GM23338 (cell line): ENCODE measurements around the gene FARP1. TPM values are rescaled to one million over a fixed set of nuclear protein-coding genes. Genes with fewer than 3 reads are reported as not detected.

Experiments
- ATAC-seq: fragments of 200-7000 bp; cut with Tn5 transposase; 3 replicates; pipeline ENCODE4 v1.9.1; 2020
- DNase-seq: peaks from one replicate; pipeline ENCODE4 v3.0.0-alpha.2; 2015; ENCODE audit warnings: low spot score
- H2AFZ ChIP-seq: fragments of 200-600 bp; sonication (generic); 2 replicates; pipeline ENCODE4 v1.8.0; 2016; ENCODE audit warnings: antibody characterized with exemption, mild to moderate bottlenecking, moderate library complexity
- H3F3A ChIP-seq: fragments of 200-600 bp; sonication (generic); replicated peaks from 2 replicates; pipeline ENCODE4 v1.8.0; 2017; ENCODE audit warnings: antibody characterized with exemption, mixed run types, low read depth
- H3K27ac ChIP-seq: fragments of 200-600 bp; sonication (generic); 2 replicates; pipeline ENCODE4 v1.6.1; 2016; ENCODE audit warnings: low read depth
- H3K27me3 ChIP-seq: fragments of 200-600 bp; sonication (generic); 2 replicates; pipeline ENCODE4 v1.8.0; 2016; ENCODE audit warnings: mild to moderate bottlenecking, mixed run types, moderate library complexity; ENCODE audit not compliant: insufficient read depth
- H3K36me3 ChIP-seq: fragments of 200-600 bp; sonication (generic); 2 replicates; pipeline ENCODE4 v1.8.0; 2016; ENCODE audit warnings: mild to moderate bottlenecking; ENCODE audit not compliant: insufficient read depth
- H3K4me1 ChIP-seq: fragments of 200-600 bp; sonication (generic); 2 replicates; pipeline ENCODE4 v1.8.0; 2016; ENCODE audit warnings: mild to moderate bottlenecking, moderate library complexity; ENCODE audit not compliant: insufficient read depth
- H3K4me2 ChIP-seq: fragments of 200-600 bp; sonication (generic); 2 replicates; pipeline ENCODE4 v1.7.1; 2017; ENCODE audit warnings: mixed run types
- H3K4me3 ChIP-seq: fragments of 200-600 bp; sonication (generic); 2 replicates; pipeline ENCODE4 v1.6.1; 2016; ENCODE audit warnings: mixed run types
- H3K79me2 ChIP-seq: fragments of 200-600 bp; sonication (generic); replicated peaks from 2 replicates; pipeline ENCODE4 v1.8.0; 2017; ENCODE audit warnings: mild to moderate bottlenecking; ENCODE audit not compliant: insufficient read depth
- H3K9me2 ChIP-seq: fragments of 200-600 bp; sonication (generic); 2 replicates; pipeline ENCODE4 v1.8.0; 2017; ENCODE audit not compliant: insufficient read depth
- H4K20me1 ChIP-seq: fragments of 200-600 bp; sonication (generic); replicated peaks from 2 replicates; pipeline ENCODE4 v1.8.0; 2017; ENCODE audit warnings: mild to moderate bottlenecking; ENCODE audit not compliant: insufficient read depth
- H3K27ac Mint-ChIP-seq: 2 replicates; pipeline ENCODE4 v1.8.0; 2020; ENCODE audit warnings: inconsistent platforms, mild to moderate bottlenecking, moderate library complexity, mixed read lengths
- H3K27me3 Mint-ChIP-seq: 3 replicates; pipeline ENCODE4 v1.8.0; 2022; ENCODE audit warnings: low read depth, mild to moderate bottlenecking, moderate library complexity, mixed read lengths, inconsistent platforms; ENCODE audit not compliant: insufficient read depth, poor library complexity
- H3K36me3 Mint-ChIP-seq: 3 replicates; pipeline ENCODE4 v1.8.0; 2021; ENCODE audit warnings: low read depth, mild to moderate bottlenecking, inconsistent platforms, moderate library complexity, mixed read lengths
- H3K4me1 Mint-ChIP-seq: 3 replicates; pipeline ENCODE4 v1.8.0; 2020; ENCODE audit warnings: mild to moderate bottlenecking, inconsistent platforms, mixed read lengths
- H3K4me3 Mint-ChIP-seq: 3 replicates; pipeline ENCODE4 v1.8.0; 2021; ENCODE audit warnings: moderate library complexity, mild to moderate bottlenecking, inconsistent platforms, mixed read lengths
- H3K9me3 Mint-ChIP-seq: 3 replicates; pipeline ENCODE4 v1.8.0; 2020; ENCODE audit warnings: moderate library complexity, mild to moderate bottlenecking, inconsistent platforms, mixed read lengths
- CREB1 ChIP-seq: fragments of 250-450 bp; sonication (Bioruptor Pico); IDR thresholded peaks from 2 replicates; pipeline ENCODE4 v1.5.0; 2020; ENCODE audit warnings: low read depth, mild to moderate bottlenecking, moderate library complexity
- CTCF ChIP-seq, 2 experiments: fragments of 200-600 bp in 1 of 2; sonication (generic) in 1 of 2; conservative IDR thresholded peaks; 2 replicates each; pipeline versions ENCODE4 v1.5.1 to v1.6.1; 2016 to 2017; ENCODE audit warnings: antibody characterized with exemption in 2 of 2, low read depth in 2 of 2, mild to moderate bottlenecking in 2 of 2, moderate library complexity in 1 of 2
- ETS1 ChIP-seq: IDR thresholded peaks from 2 replicates; pipeline ENCODE4 v1.6.1; 2016; ENCODE audit warnings: antibody characterized with exemption
- EZH2 ChIP-seq: fragments of 200-600 bp; sonication (generic); IDR thresholded peaks from one replicate; pipeline ENCODE4 v1.8.0; 2017; ENCODE audit warnings: antibody characterized with exemption, mild to moderate bottlenecking, low read depth; ENCODE audit not compliant: unreplicated experiment
- JUNB ChIP-seq: IDR thresholded peaks from one replicate; pipeline ENCODE4 v1.6.1; 2016; ENCODE audit warnings: antibody characterized with exemption; ENCODE audit not compliant: unreplicated experiment
- POLR2AphosphoS5 ChIP-seq: IDR thresholded peaks from 2 replicates; pipeline ENCODE4 v1.6.1; 2016; ENCODE audit warnings: antibody characterized with exemption, low read depth
- REST ChIP-seq: IDR thresholded peaks from one replicate; pipeline ENCODE4 v1.6.1; 2018; ENCODE audit warnings: antibody characterized with exemption; ENCODE audit not compliant: unreplicated experiment
- STAT1 ChIP-seq: IDR thresholded peaks from one replicate; pipeline ENCODE4 v1.6.1; 2016; ENCODE audit warnings: antibody characterized with exemption; ENCODE audit not compliant: unreplicated experiment
- ZNF114 ChIP-seq: fragments of 250-450 bp; sonication (Bioruptor Pico); IDR thresholded peaks from 2 replicates; pipeline ENCODE4 v1.5.0; 2020; ENCODE audit warnings: mild to moderate bottlenecking, moderate library complexity
- ZNF331 ChIP-seq: fragments of 250-450 bp; sonication (Bioruptor Pico); IDR thresholded peaks from 2 replicates; pipeline ENCODE4 v1.5.0; 2020; ENCODE audit warnings: low read depth, mild to moderate bottlenecking, moderate library complexity
- ZNF462 ChIP-seq: fragments of 250-450 bp; sonication (Bioruptor Pico); IDR thresholded peaks from 2 replicates; pipeline ENCODE4 v1.5.0; 2020; ENCODE audit warnings: mild to moderate bottlenecking, moderate library complexity
- polyA plus RNA-seq: library from polyadenylated mRNA; unstranded; fragments of >200 nt; fragmentation: Nextera tagmentation; extraction: Ambion mirVana; gene quantifications from 2 replicates; pipeline ENCODE4 v1.2.1, GENCODE V29; 2016
- total RNA-seq: library from RNA; depleted of rRNA; stranded (reverse); fragments of >200 nt; shearing (Covaris generic); gene quantifications from 2 replicates; pipeline ENCODE4 v1.2.3, GENCODE V29; 2014

FARP1 gene
- total and polyA plus RNA-seq, 2 experiments from 2014 or later, result 53.6 to 82.5 TPM

- no peaks in the 10 kb centered on the region for H3K9me2 ChIP-seq
- H3K27me3 Mint-ChIP-seq, result no peaks in the 10 kb centered on the region
- H4K20me1 ChIP-seq, result no peaks in the 10 kb centered on the region; the same call in 1 of the 2 replicates
- H3F3A ChIP-seq, result no peaks in the 10 kb centered on the region
- no peaks in the 10 kb centered on the region for H3K36me3 ChIP-seq
- no peak for ATAC-seq
- no peak overlapping the region for H2AFZ ChIP-seq
- no peak overlapping the region for H3K27ac Mint-ChIP-seq
- no peak for DNase-seq
- no peak overlapping the region for H3K4me3 ChIP-seq
- H3K4me1 Mint-ChIP-seq, result peaks cover 17% of the 10 kb centered on the region; the same call in 2 of the 3 replicates
- H3K36me3 Mint-ChIP-seq, result peaks cover 7% of the 10 kb centered on the region
- H3K4me3 Mint-ChIP-seq, result no peak overlapping the region
- H3K79me2 ChIP-seq, result no peaks in the 10 kb centered on the region
- no peak overlapping the region for H3K27ac ChIP-seq
- TF ChIP-seq ETS1 (no peak), REST (no peak), ZNF462 (no peak), CTCF (conservative IDR thresholded peaks at IDR 0.05; ENCODE audit: low read depth in 2 of 2) (no peak), ZNF114 (CRISPR knock-in tag) (no peak), EZH2 (no peak), ZNF331 (no peak), STAT1 (no peak), CREB1 (CRISPR knock-in tag) (no peak), JUNB (no peak), POLR2AphosphoS5 (no peak)
- H3K27me3 ChIP-seq, result no peaks in the 10 kb centered on the region
- no peak overlapping the region for H3K4me2 ChIP-seq
- no peaks in the 10 kb centered on the region for H3K9me3 Mint-ChIP-seq
- H3K4me1 ChIP-seq, result peaks cover 18% of the 10 kb centered on the region; the same call in 1 of the 2 replicates
Observed at GRCh38 chr13:98396071-98396710, 253.3 kb downstream of the FARP1 start.
